Upper lobe of left lung (tissue), 6 donors: ENCODE data around the gene ACAD9. TPM values are rescaled to one million over a fixed set of nuclear protein-coding genes. Genes with fewer than 3 reads are reported as not detected.

Experiments used
- ATAC-seq, 2 donors: fragments of 200-7000 bp; cut with Tn5 transposase; one replicate each; pipeline ENCODE4 v1.9.1; 2022; ENCODE audit warnings: mild to moderate bottlenecking in 2 of 2, moderate library complexity in 2 of 2; ENCODE audit not compliant: low FRiP score in 2 of 2
- DNase-seq, 2 donors: peaks; one replicate each; pipeline ENCODE4 v3.0.0-alpha.2; 2019 to 2020
- H3K27ac ChIP-seq, 4 donors: fragments of 200-600 bp; sonication (generic); one replicate each; pipeline ENCODE4 v1.5.1; 2016 to 2019
- H3K27me3 ChIP-seq, 4 donors: fragments of 200-600 bp; sonication (generic); one replicate each; pipeline ENCODE4 v1.5.1; 2017 to 2019
- H3K36me3 ChIP-seq, 4 donors: fragments of 200-600 bp; sonication (generic); one replicate each; pipeline ENCODE4 v1.5.1; 2016 to 2019
- H3K4me1 ChIP-seq, 4 donors: fragments of 200-600 bp; sonication (generic); one replicate each; pipeline ENCODE4 v1.5.1; 2018 to 2019
- H3K4me3 ChIP-seq, 4 donors: fragments of 200-600 bp; sonication (generic); one replicate each; pipeline ENCODE4 v1.5.1; 2017 to 2019; ENCODE audit warnings: mild to moderate bottlenecking in 2 of 4, moderate library complexity in 1 of 4
- H3K9me3 ChIP-seq, 4 donors: fragments of 200-600 bp; sonication (generic); one replicate each; pipeline ENCODE4 v1.5.1; 2018 to 2019
- CTCF ChIP-seq, 6 experiments: fragments of 450-650 bp in 4 of 6; fragments of 200-600 bp in 2 of 6; sonication (generic) in 2 of 6; IDR thresholded peaks; one replicate each; pipeline ENCODE4 v1.5.1; 2016 to 2019; ENCODE audit warnings: antibody characterized with exemption in 6 of 6
- EP300 ChIP-seq, 4 donors: sonication (generic); formaldehyde crosslinking; IDR thresholded peaks; one replicate each; pipeline ENCODE4 v1.5.1; 2017; ENCODE audit warnings: antibody characterized with exemption in 4 of 4, control low read depth in 2 of 4
- POLR2A ChIP-seq, 4 donors: fragments of 450-650 bp; IDR thresholded peaks; one replicate each; pipeline ENCODE4 v1.5.1; 2016 to 2017; ENCODE audit warnings: antibody characterized with exemption in 4 of 4, mild to moderate bottlenecking in 2 of 4
- POLR2AphosphoS5 ChIP-seq, 2 donors: sonication (generic); formaldehyde crosslinking; IDR thresholded peaks; one replicate each; pipeline ENCODE4 v1.5.1; 2017; ENCODE audit warnings: antibody characterized with exemption in 2 of 2
- WGBS, 2 donors: methylation state at CpG; one replicate each; pipeline ENCODE4 v1.1.5; 2017 to 2018; 5-methylcytosine and 5-hydroxymethylcytosine counted together
- total RNA-seq, 6 donors: library from RNA; depleted of rRNA in 4 of 6; stranded (reverse); fragments of >200 nt in 4 of 6; gene quantifications; one replicate each; pipeline versions ENCODE4 v1.1.0 to v1.2.1, GENCODE V29; 2016 to 2021
- donor health status: DM: no; HTN: no; CAD: no; lungs with moderate emphysema.
- donor health status: DM: no; HTN: yes; CAD: no; lungs with severe emphysema.

ACAD9 gene
- total RNA-seq, 6 donors from 2014 or later, result 32.5 to 80.7 (median 44.0) TPM

- no peak overlapping the region for H3K4me3 ChIP-seq
- TF ChIP-seq POLR2A (IDR thresholded peaks at IDR 0.05), result no peak
- no peak for TF ChIP-seq CTCF (IDR thresholded peaks at IDR 0.05)
- TF ChIP-seq POLR2AphosphoS5 (IDR thresholded peaks at IDR 0.05), result no peak
- no peak for TF ChIP-seq EP300 (IDR thresholded peaks at IDR 0.05)
- no peaks in the 10 kb centered on the region for H3K36me3 ChIP-seq
- H3K9me3 ChIP-seq, result peaks cover 4 to 14% (median 10%) of the 10 kb centered on the region in 4 donors
- H3K27ac ChIP-seq, result no peak overlapping the region
- H3K4me1 ChIP-seq, result peaks cover 7 to 13% (median 10%) of the 10 kb centered on the region in 4 donors
- DNase-seq (no peak), ATAC-seq (no peak)
- no peaks in the 10 kb centered on the region for H3K27me3 ChIP-seq
- 93 to 95% methylated on average over 9 of the region's 9 CpGs for WGBS, 2 donors
Measured at GRCh38 chr3:128850544-128850943, 28.9 kb upstream of the ACAD9 start.

GRCh38 chr3:128851601-128852000, 27.8 kb upstream of the ACAD9 start:
- ATAC-seq, result no peak
- no peak for DNase-seq
- H3K4me3 ChIP-seq, result no peak overlapping the region
- H3K9me3 ChIP-seq, result peaks cover 4 to 14% (median 10%) of the 10 kb centered on the region in 4 donors
- TF ChIP-seq POLR2AphosphoS5 (IDR thresholded peaks at IDR 0.05), result no peak
- TF ChIP-seq CTCF (IDR thresholded peaks at IDR 0.05), result no peak
- no peak for TF ChIP-seq POLR2A (IDR thresholded peaks at IDR 0.05)
- TF ChIP-seq EP300 (IDR thresholded peaks at IDR 0.05), result no peak
- peaks cover 0 to 2% (median 0%) of the 10 kb centered on the region in 4 donors for H3K4me1 ChIP-seq
- H3K27ac ChIP-seq, result no peak overlapping the region
- no peaks in the 10 kb centered on the region for H3K36me3 ChIP-seq
- H3K27me3 ChIP-seq, result no peaks in the 10 kb centered on the region
- 54 to 66% methylated on average over 4 of the region's 4 CpGs for WGBS, 2 donors

GRCh38 chr3:128853826-128854225, 25.6 kb upstream of the ACAD9 start:
- Histone ChIP-seq H3K36me3 (no peaks in the 10 kb centered on the region), H3K9me3 (peaks cover 4 to 25% (median 17%) of the 10 kb centered on the region in 4 donors), H3K4me1 (no peaks in the 10 kb centered on the region), H3K4me3 (no peak overlapping the region), H3K27ac (peak overlapping the region in 3 of 4 donors; percentile 4 to 69 (median 57)), H3K27me3 (no peaks in the 10 kb centered on the region)
- no peak for TF ChIP-seq EP300 (IDR thresholded peaks at IDR 0.05)
- DNase-seq (no peak), ATAC-seq (no peak)
- 96% methylated on average over 4 of the region's 5 CpGs; no CpG with 5 or more reads in 1 of the 2 donors for WGBS, 2 donors

GRCh38 chr3:128854475-128854874, 24.9 kb upstream of the ACAD9 start:
- Histone ChIP-seq H3K27me3 (no peaks in the 10 kb centered on the region), H3K27ac (peak overlapping the region in 3 of 4 donors; percentile 4 to 69 (median 57)), H3K4me3 (no peak overlapping the region), H3K36me3 (no peaks in the 10 kb centered on the region), H3K4me1 (no peaks in the 10 kb centered on the region), H3K9me3 (peaks cover 10 to 31% (median 23%) of the 10 kb centered on the region in 4 donors)
- DNase-seq (peak in 1 of 2 donors; percentile 56), ATAC-seq (peak in 1 of 2 donors; percentile 22)
- no peak for TF ChIP-seq EP300 (IDR thresholded peaks at IDR 0.05)
- TF ChIP-seq CTCF (IDR thresholded peaks at IDR 0.05), result no peak
- WGBS, 2 donors, result 85 to 86% methylated on average over 3 of the region's 3 CpGs

- peaks cover 16 to 42% (median 34%) of the 10 kb centered on the region in 4 donors for H3K9me3 ChIP-seq
- no peaks in the 10 kb centered on the region for H3K36me3 ChIP-seq
- ATAC-seq (no peak), DNase-seq (no peak)
- H3K27ac ChIP-seq, result no peak overlapping the region
- no peaks in the 10 kb centered on the region for H3K4me1 ChIP-seq
- H3K27me3 ChIP-seq, result no peaks in the 10 kb centered on the region
- TF ChIP-seq POLR2AphosphoS5 (IDR thresholded peaks at IDR 0.05) (no peak), CTCF (IDR thresholded peaks at IDR 0.05) (no peak), EP300 (IDR thresholded peaks at IDR 0.05) (no peak), POLR2A (IDR thresholded peaks at IDR 0.05) (no peak)
- 52 to 63% methylated on average over 4 of the region's 4 CpGs for WGBS, 2 donors
- H3K4me3 ChIP-seq, result no peak overlapping the region
Measured at GRCh38 chr3:128855569-128855968, 23.9 kb upstream of the ACAD9 start.
